Activated CD4-positive, alpha-beta T cell treated with anti-CD3 and anti-CD28 coated beads, Interleukin-2, amount 10 ng/mL, durations not matched to agents 7 days and 5 days (primary cell): Measurements from ENCODE around the gene ZNFX1. TPM values are rescaled to one million over a fixed set of nuclear protein-coding genes. Genes with fewer than 3 reads are reported as not detected.

Experiments
- CTCF ChIA-PET: fragments of 350-600 bp; sonication (Branson Sonifier 250); formaldehyde crosslinking; loops from one replicate; lab custom pipeline; 2021; ENCODE audit warnings: antibody characterized with exemption; lab: Charles Lee
- POLR2A ChIA-PET: fragments of 350-600 bp; sonication (Branson Sonifier 250); formaldehyde crosslinking; loops from one replicate; lab custom pipeline; 2021; ENCODE audit warnings: antibody characterized with exemption; lab: Charles Lee
- DNase-seq: peaks from one replicate; pipeline ENCODE4 v3.0.0-alpha.2; 2020
- H3K27ac Mint-ChIP-seq: one replicate; pipeline ENCODE4 v1.8.0; 2021; ENCODE audit warnings: mild to moderate bottlenecking, moderate library complexity, mixed read lengths
- H3K27me3 Mint-ChIP-seq: one replicate; pipeline ENCODE4 v1.8.0; 2021; ENCODE audit warnings: mixed read lengths
- H3K36me3 Mint-ChIP-seq: one replicate; pipeline ENCODE4 v1.8.0; 2021; ENCODE audit warnings: low read depth, mixed read lengths
- H3K4me1 Mint-ChIP-seq: one replicate; pipeline ENCODE4 v1.8.0; 2021; ENCODE audit warnings: mixed read lengths
- H3K4me3 Mint-ChIP-seq: one replicate; pipeline ENCODE4 v1.8.0; 2021; ENCODE audit warnings: mild to moderate bottlenecking, moderate library complexity, mixed read lengths
- H3K9me3 Mint-ChIP-seq: one replicate; pipeline ENCODE4 v1.8.0; 2021; ENCODE audit warnings: mixed read lengths
- total RNA-seq, 2 experiments: library from RNA; stranded (reverse); gene quantifications; one replicate each; pipeline ENCODE4 v1.2.3, GENCODE V29; 2021

ZNFX1 gene
- total RNA-seq, 2 experiments from 2014 or later: 79.7 to 85.3 TPM

GRCh38 chr20:49288784-49289696, 11.2 kb upstream of the ZNFX1 start:
- H3K36me3 Mint-ChIP-seq: peaks cover 98% of the 10 kb centered on the region
- no peaks in the 10 kb centered on the region for H3K27me3 Mint-ChIP-seq
- no peak for DNase-seq
- H3K27ac Mint-ChIP-seq: no peak overlapping the region
- H3K4me1 Mint-ChIP-seq: peaks cover 38% of the 10 kb centered on the region
- ChIA-PET POLR2A (no interaction called here), CTCF (interaction anchor here (0.6 to 1.2 kb wide), 3 partner anchors 29 to 307 kb away, joined by 3 to 5 read pairs (median 3); no protein-coding TSS in a partner anchor)
- H3K4me3 Mint-ChIP-seq: no peak overlapping the region
- peaks cover 39% of the 10 kb centered on the region for H3K9me3 Mint-ChIP-seq

- Mint-ChIP-seq H3K4me1 (peaks cover 45% of the 10 kb centered on the region), H3K27me3 (no peaks in the 10 kb centered on the region), H3K4me3 (no peak overlapping the region), H3K36me3 (peaks cover 98% of the 10 kb centered on the region), H3K27ac (no peak overlapping the region), H3K9me3 (peaks cover 44% of the 10 kb centered on the region)
- CTCF ChIA-PET: interaction anchor here (0.9 to 1.2 kb wide), 2 partner anchors 28 to 308 kb away, joined by 3 read pairs; no protein-coding TSS in a partner anchor
- POLR2A ChIA-PET: no interaction called here
- no peak for DNase-seq
Observed at GRCh38 chr20:49288250-49288751, 10.4 kb upstream of the ZNFX1 start.

- CTCF ChIA-PET: interaction anchor here (0.6 to 1.4 kb wide), 6 partner anchors 10 to 309 kb away, joined by 3 to 5 read pairs (median 3); no protein-coding TSS in a partner anchor
- POLR2A ChIA-PET: interaction anchor here (0.5 kb wide), 1 partner anchor 124 kb away, joined by 4 read pairs; no protein-coding TSS in a partner anchor
- Mint-ChIP-seq H3K9me3 (peaks cover 45% of the 10 kb centered on the region), H3K4me1 (peaks cover 51% of the 10 kb centered on the region), H3K27ac (peak overlapping the region; percentile 77), H3K36me3 (peaks cover 99% of the 10 kb centered on the region), H3K27me3 (no peaks in the 10 kb centered on the region), H3K4me3 (no peak overlapping the region)
- DNase-seq: no peak
Observed at GRCh38 chr20:49287555-49288249, 9.8 kb upstream of the ZNFX1 start.

GRCh38 chr20:49286689-49287551, 9.1 kb upstream of the ZNFX1 start:
- Mint-ChIP-seq H3K9me3 (peaks cover 53% of the 10 kb centered on the region), H3K27ac (peak overlapping the region; percentile 77), H3K36me3 (peaks cover 99% of the 10 kb centered on the region), H3K27me3 (no peaks in the 10 kb centered on the region), H3K4me1 (peaks cover 59% of the 10 kb centered on the region), H3K4me3 (no peak overlapping the region)
- ChIA-PET CTCF (interaction anchor here (0.6 to 1.4 kb wide), 5 partner anchors 11 to 49 kb away, joined by 3 to 5 read pairs (median 3); no protein-coding TSS in a partner anchor), POLR2A (no interaction called here)
- no peak for DNase-seq

GRCh38 chr20:49285813-49286494, 8.1 kb upstream of the ZNFX1 start:
- no peak for DNase-seq
- ChIA-PET POLR2A (no interaction called here), CTCF (interaction anchor here (1.0 to 1.4 kb wide), 2 partner anchors 12 to 24 kb away, joined by 3 to 5 read pairs; no protein-coding TSS in a partner anchor)
- Mint-ChIP-seq H3K27me3 (no peaks in the 10 kb centered on the region), H3K36me3 (peaks cover 100% of the 10 kb centered on the region), H3K9me3 (peaks cover 61% of the 10 kb centered on the region), H3K27ac (peak overlapping the region; percentile 65), H3K4me3 (peak overlapping the region; percentile 14), H3K4me1 (peaks cover 69% of the 10 kb centered on the region)

- ChIA-PET POLR2A (no interaction called here), CTCF (no interaction called here)
- peaks cover 75% of the 10 kb centered on the region for H3K4me1 Mint-ChIP-seq
- no peaks in the 10 kb centered on the region for H3K27me3 Mint-ChIP-seq
- H3K36me3 Mint-ChIP-seq: peaks cover 100% of the 10 kb centered on the region
- no peak for DNase-seq
- H3K27ac Mint-ChIP-seq: no peak overlapping the region
- no peak overlapping the region for H3K4me3 Mint-ChIP-seq
- peaks cover 65% of the 10 kb centered on the region for H3K9me3 Mint-ChIP-seq
Observed at GRCh38 chr20:49285233-49285668, 7.4 kb upstream of the ZNFX1 start.

GRCh38 chr20:49284818-49285217, 7.0 kb upstream of the ZNFX1 start:
- H3K4me1 Mint-ChIP-seq: peaks cover 79% of the 10 kb centered on the region
- H3K9me3 Mint-ChIP-seq: peaks cover 70% of the 10 kb centered on the region
- H3K27me3 Mint-ChIP-seq: no peaks in the 10 kb centered on the region
- H3K36me3 Mint-ChIP-seq: peaks cover 100% of the 10 kb centered on the region
- POLR2A ChIA-PET: no interaction called here
- no peak for DNase-seq
- no peak overlapping the region for H3K4me3 Mint-ChIP-seq
- H3K27ac Mint-ChIP-seq: no peak overlapping the region
- CTCF ChIA-PET: interaction anchor here (0.6 kb wide), 1 partner anchor 215 kb away, joined by 3 read pairs; no protein-coding TSS in a partner anchor

- Mint-ChIP-seq H3K4me1 (peaks cover 84% of the 10 kb centered on the region), H3K27ac (peak overlapping the region; percentile 31), H3K36me3 (peaks cover 100% of the 10 kb centered on the region), H3K27me3 (no peaks in the 10 kb centered on the region), H3K9me3 (peaks cover 70% of the 10 kb centered on the region), H3K4me3 (peak overlapping the region; percentile 20)
- DNase-seq: no peak
- CTCF ChIA-PET: interaction anchor here (0.6 kb wide), 1 partner anchor 214 kb away, joined by 3 read pairs; no protein-coding TSS in a partner anchor
- POLR2A ChIA-PET: no interaction called here
Observed at GRCh38 chr20:49283703-49284625, 6.1 kb upstream of the ZNFX1 start.

GRCh38 chr20:49283176-49283702, 5.4 kb upstream of the ZNFX1 start:
- Mint-ChIP-seq H3K36me3 (peaks cover 99% of the 10 kb centered on the region), H3K9me3 (peaks cover 70% of the 10 kb centered on the region), H3K4me1 (peaks cover 85% of the 10 kb centered on the region), H3K27me3 (no peaks in the 10 kb centered on the region), H3K27ac (peak overlapping the region; percentile 31), H3K4me3 (peak overlapping the region; percentile 20)
- no peak for DNase-seq
- CTCF ChIA-PET: no interaction called here
- POLR2A ChIA-PET: no interaction called here

- Mint-ChIP-seq H3K27me3 (no peaks in the 10 kb centered on the region), H3K27ac (peak overlapping the region; percentile 74), H3K9me3 (peaks cover 70% of the 10 kb centered on the region), H3K4me3 (peak overlapping the region; percentile 98), H3K4me1 (peaks cover 85% of the 10 kb centered on the region), H3K36me3 (peaks cover 94% of the 10 kb centered on the region)
- POLR2A ChIA-PET: no interaction called here
- DNase-seq: no peak
- CTCF ChIA-PET: interaction anchor here (1.7 kb wide), 1 partner anchor 8 kb away, joined by 5 read pairs; no protein-coding TSS in a partner anchor
Observed at GRCh38 chr20:49282584-49283171, 4.8 kb upstream of the ZNFX1 start.
